ENCODE measurements around the gene RAB11FIP4. TPM values are rescaled to one million over a fixed set of nuclear protein-coding genes. Genes with fewer than 3 reads are reported as not detected.

The RAB11FIP4 gene
- total RNA-seq, 1 donor from 2014 or later: 0.99 TPM

- no peak for TF ChIP-seq CTCF (IDR thresholded peaks at IDR 0.05)
- no peak overlapping the region for H3K4me3 Mint-ChIP-seq (ENCODE audit: unreplicated experiment)
- no peaks in the 10 kb centered on the region for H3K4me1 Mint-ChIP-seq (ENCODE audit: unreplicated experiment)
- H3K27me3 Mint-ChIP-seq (ENCODE audit: unreplicated experiment): peaks cover under 1% of the 10 kb centered on the region
- no peaks in the 10 kb centered on the region for H3K9me3 Mint-ChIP-seq (ENCODE audit: unreplicated experiment)
- no peak overlapping the region for H3K27ac Mint-ChIP-seq (ENCODE audit: unreplicated experiment)
- DNase-seq (ENCODE audit: extremely low spot score, unreplicated experiment): no peak
- no peaks in the 10 kb centered on the region for H3K36me3 Mint-ChIP-seq (ENCODE audit: unreplicated experiment)
These were observed 122.4 kb downstream of the RAB11FIP4 start for GRCh38 chr17:31513731-31514427.

- no peaks in the 10 kb centered on the region for H3K9me3 Mint-ChIP-seq (ENCODE audit: unreplicated experiment)
- peaks cover 3% of the 10 kb centered on the region for H3K27me3 Mint-ChIP-seq (ENCODE audit: unreplicated experiment)
- no peaks in the 10 kb centered on the region for H3K4me1 Mint-ChIP-seq (ENCODE audit: unreplicated experiment)
- no peak for TF ChIP-seq CTCF (IDR thresholded peaks at IDR 0.05)
- no peak for DNase-seq (ENCODE audit: extremely low spot score, unreplicated experiment)
- no peak overlapping the region for H3K27ac Mint-ChIP-seq (ENCODE audit: unreplicated experiment)
- no peak overlapping the region for H3K4me3 Mint-ChIP-seq (ENCODE audit: unreplicated experiment)
- H3K36me3 Mint-ChIP-seq (ENCODE audit: unreplicated experiment): no peaks in the 10 kb centered on the region
These were observed 123.8 kb downstream of the RAB11FIP4 start for GRCh38 chr17:31515267-31515666.

- no peaks in the 10 kb centered on the region for H3K4me1 Mint-ChIP-seq (ENCODE audit: unreplicated experiment)
- no peak for DNase-seq (ENCODE audit: extremely low spot score, unreplicated experiment)
- H3K36me3 Mint-ChIP-seq (ENCODE audit: unreplicated experiment): no peaks in the 10 kb centered on the region
- H3K27ac Mint-ChIP-seq (ENCODE audit: unreplicated experiment): no peak overlapping the region
- peaks cover 3% of the 10 kb centered on the region for H3K27me3 Mint-ChIP-seq (ENCODE audit: unreplicated experiment)
- no peak overlapping the region for H3K4me3 Mint-ChIP-seq (ENCODE audit: unreplicated experiment)
- TF ChIP-seq CTCF (IDR thresholded peaks at IDR 0.05): peak; percentile 30
- no peaks in the 10 kb centered on the region for H3K9me3 Mint-ChIP-seq (ENCODE audit: unreplicated experiment)
These were observed 126.0 kb downstream of the RAB11FIP4 start for GRCh38 chr17:31517524-31517923.

- TF ChIP-seq CTCF (IDR thresholded peaks at IDR 0.05): no peak
- no peak for DNase-seq (ENCODE audit: extremely low spot score, unreplicated experiment)
- Mint-ChIP-seq H3K36me3 (ENCODE audit: unreplicated experiment) (no peaks in the 10 kb centered on the region), H3K4me1 (ENCODE audit: unreplicated experiment) (no peaks in the 10 kb centered on the region), H3K9me3 (ENCODE audit: unreplicated experiment) (no peaks in the 10 kb centered on the region), H3K27ac (ENCODE audit: unreplicated experiment) (no peak overlapping the region), H3K27me3 (ENCODE audit: unreplicated experiment) (peaks cover 3% of the 10 kb centered on the region), H3K4me3 (ENCODE audit: unreplicated experiment) (no peak overlapping the region)
These were observed 127.0 kb downstream of the RAB11FIP4 start for GRCh38 chr17:31518478-31518877.

GRCh38 chr17:31521632-31522283, 130.3 kb downstream of the RAB11FIP4 start:
- Mint-ChIP-seq H3K9me3 (ENCODE audit: unreplicated experiment) (no peaks in the 10 kb centered on the region), H3K27ac (ENCODE audit: unreplicated experiment) (no peak overlapping the region), H3K36me3 (ENCODE audit: unreplicated experiment) (no peaks in the 10 kb centered on the region), H3K4me1 (ENCODE audit: unreplicated experiment) (no peaks in the 10 kb centered on the region), H3K4me3 (ENCODE audit: unreplicated experiment) (no peak overlapping the region), H3K27me3 (ENCODE audit: unreplicated experiment) (peaks cover 3% of the 10 kb centered on the region)
- DNase-seq (ENCODE audit: extremely low spot score, unreplicated experiment): no peak
- TF ChIP-seq CTCF (IDR thresholded peaks at IDR 0.05): no peak

Measured in osteocyte (in vitro differentiated cells).